KMS-11 (cell line): ENCODE measurements around the gene CIAO2B.

ENCODE experiments used
- H2AFZ ChIP-seq: fragments of 200-600 bp; sonication (generic); 2 replicates; pipeline ENCODE4 v1.6.1; 2016; ENCODE audit warnings: antibody characterized with exemption, mixed run types, low read depth
- H3K27ac ChIP-seq: fragments of 200-600 bp; sonication (generic); 2 replicates; pipeline ENCODE4 v1.6.1; 2016; ENCODE audit warnings: mild to moderate bottlenecking, mixed run types
- H3K27me3 ChIP-seq: fragments of 200-600 bp; sonication (generic); 2 replicates; pipeline ENCODE4 v1.6.1; 2017; ENCODE audit warnings: mild to moderate bottlenecking, low read depth, mixed run types, moderate library complexity; ENCODE audit not compliant: insufficient read depth
- H3K36me3 ChIP-seq: fragments of 200-600 bp; sonication (generic); 2 replicates; pipeline ENCODE4 v1.6.1; 2017; ENCODE audit warnings: mild to moderate bottlenecking, mixed run types; ENCODE audit not compliant: insufficient read depth
- H3K4me1 ChIP-seq: fragments of 200-600 bp; sonication (generic); 2 replicates; pipeline ENCODE4 v1.6.1; 2016; ENCODE audit warnings: mild to moderate bottlenecking, low read depth, mixed run types; ENCODE audit not compliant: poor library complexity, severe bottlenecking
- H3K4me2 ChIP-seq: fragments of 200-600 bp; sonication (generic); 2 replicates; pipeline ENCODE4 v1.7.0; 2016; ENCODE audit warnings: mild to moderate bottlenecking, mixed run types
- H3K4me3 ChIP-seq: fragments of 200-600 bp; sonication (generic); IDR thresholded peaks from 2 replicates; pipeline ENCODE4 v1.6.1; 2017; ENCODE audit warnings: low read depth, low read length, mixed read lengths; ENCODE audit not compliant: insufficient read depth
- H3K79me2 ChIP-seq: fragments of 200-600 bp; sonication (generic); 2 replicates; pipeline ENCODE4 v1.6.1; 2016; ENCODE audit warnings: low read depth, mixed run types; ENCODE audit not compliant: insufficient read depth
- H3K9ac ChIP-seq: fragments of 200-600 bp; sonication (generic); 2 replicates; pipeline ENCODE4 v1.6.1; 2016; ENCODE audit warnings: mild to moderate bottlenecking, mixed run types
- H4K20me1 ChIP-seq: fragments of 200-600 bp; sonication (generic); 2 replicates; pipeline ENCODE4 v1.6.1; 2016; ENCODE audit warnings: mild to moderate bottlenecking, mixed run types; ENCODE audit not compliant: insufficient read depth
- CTCF ChIP-seq: fragments of 200-600 bp; sonication (generic); conservative IDR thresholded peaks from 2 replicates; pipeline ENCODE4 v1.6.1; 2017; ENCODE audit warnings: low read depth, mild to moderate bottlenecking, antibody characterized with exemption, low read length, moderate library complexity, mixed read lengths

CIAO2B gene

GRCh38 chr16:66906916-66907836, 27.0 kb downstream of the CIAO2B start:
- no peak for TF ChIP-seq CTCF
- Histone ChIP-seq H4K20me1 (no peaks in the 10 kb centered on the region), H3K36me3 (no peaks in the 10 kb centered on the region), H3K4me2 (no peak overlapping the region), H3K27ac (no peak overlapping the region), H3K9ac (no peak overlapping the region), H3K79me2 (no peaks in the 10 kb centered on the region), H3K4me1 (peaks cover 9% of the 10 kb centered on the region), H3K27me3 (no peaks in the 10 kb centered on the region; the same call in 1 of the 2 replicates), H3K4me3 (no peak overlapping the region), H2AFZ (no peak overlapping the region)

- no peak for TF ChIP-seq CTCF
- Histone ChIP-seq H3K9ac (no peak overlapping the region), H3K27ac (no peak overlapping the region), H3K27me3 (no peaks in the 10 kb centered on the region; the same call in 1 of the 2 replicates), H3K4me2 (no peak overlapping the region), H3K36me3 (no peaks in the 10 kb centered on the region), H3K4me1 (peaks cover 9% of the 10 kb centered on the region), H3K4me3 (no peak overlapping the region), H2AFZ (no peak overlapping the region), H4K20me1 (no peaks in the 10 kb centered on the region), H3K79me2 (no peaks in the 10 kb centered on the region)
Observed at GRCh38 chr16:66905633-66906539, 28.3 kb downstream of the CIAO2B start.

GRCh38 chr16:66904846-66905632, 29.2 kb downstream of the CIAO2B start:
- H3K79me2 ChIP-seq: no peaks in the 10 kb centered on the region
- no peak overlapping the region for H2AFZ ChIP-seq
- H3K27me3 ChIP-seq: no peaks in the 10 kb centered on the region; the same call in 1 of the 2 replicates
- no peak overlapping the region for H3K4me2 ChIP-seq
- no peaks in the 10 kb centered on the region for H4K20me1 ChIP-seq
- H3K9ac ChIP-seq: no peak overlapping the region
- H3K36me3 ChIP-seq: no peaks in the 10 kb centered on the region
- H3K27ac ChIP-seq: no peak overlapping the region
- TF ChIP-seq CTCF: no peak
- H3K4me3 ChIP-seq: no peak overlapping the region
- H3K4me1 ChIP-seq: peaks cover 11% of the 10 kb centered on the region

- H3K4me2 ChIP-seq: no peak overlapping the region
Observed at GRCh38 chr16:66904428-66904845, 29.8 kb downstream of the CIAO2B start.

More at GRCh38 chr16:66904428-66904845, 29.8 kb downstream of the CIAO2B start:
- H3K9ac ChIP-seq: no peak overlapping the region
- H3K4me3 ChIP-seq: no peak overlapping the region
- no peak for TF ChIP-seq CTCF
- no peaks in the 10 kb centered on the region for H4K20me1 ChIP-seq
- H3K27ac ChIP-seq: no peak overlapping the region
- H3K79me2 ChIP-seq: no peaks in the 10 kb centered on the region
- no peak overlapping the region for H2AFZ ChIP-seq
- H3K27me3 ChIP-seq: no peaks in the 10 kb centered on the region; the same call in 1 of the 2 replicates
- no peaks in the 10 kb centered on the region for H3K36me3 ChIP-seq
- peaks cover 16% of the 10 kb centered on the region for H3K4me1 ChIP-seq
